C4-2B (cell line): ENCODE data around the gene TOP1.

Experiments
- H3K27ac ChIP-seq: fragments of 450-650 bp; 2 replicates; pipeline ENCODE4 v1.5.1; 2017
- CTCF ChIP-seq: fragments of 450-650 bp; conservative IDR thresholded peaks from 2 replicates; pipeline ENCODE4 v1.5.1; 2017; ENCODE audit warnings: mild to moderate bottlenecking
- ZFX ChIP-seq: fragments of 450-650 bp; IDR thresholded peaks from 2 replicates; pipeline ENCODE4 v1.6.1; 2017

The TOP1 gene

DNA sequence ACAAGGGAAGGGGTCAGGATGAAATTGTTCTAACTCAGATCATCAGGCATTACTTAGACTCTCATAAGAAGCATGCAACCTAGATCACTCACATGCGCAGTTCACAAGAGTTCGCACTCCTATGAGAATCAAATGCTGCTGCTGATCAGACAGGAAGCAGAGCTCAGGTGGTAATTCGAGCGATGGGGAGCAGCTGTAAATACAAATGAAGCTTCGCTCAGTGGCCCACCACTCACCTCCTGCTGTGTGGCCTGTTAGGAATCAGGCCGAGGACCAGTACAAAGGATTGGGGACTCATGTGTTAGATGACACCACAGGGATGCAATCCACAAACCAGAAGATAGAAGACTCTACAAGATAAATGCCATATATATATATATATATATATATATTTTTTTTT lies 31.5 kb upstream of the TOP1 start:
- no peak overlapping the region for H3K27ac ChIP-seq
- no peak for TF ChIP-seq CTCF
- TF ChIP-seq ZFX, result no peak

- no peak overlapping the region for H3K27ac ChIP-seq
These were observed 28.8 kb upstream of the TOP1 start for GRCh38 chr20:40999841-41000240.

GRCh38 chr20:41000628-41001027 lies 28.0 kb upstream of the TOP1 start:
- no peak overlapping the region for H3K27ac ChIP-seq
- TF ChIP-seq ZFX (no peak), CTCF (no peak)

More at GRCh38 chr20:40999841-41000240, 28.8 kb upstream of the TOP1 start:
- no peak for TF ChIP-seq ZFX

- H3K27ac ChIP-seq, result no peak overlapping the region
- TF ChIP-seq ZFX (no peak), CTCF (no peak)
These were observed 27.1 kb upstream of the TOP1 start for GRCh38 chr20:41001497-41001896.

- peak overlapping the region; percentile 79 for H3K27ac ChIP-seq
- TF ChIP-seq CTCF (no peak), ZFX (no peak)
These were observed 25.8 kb upstream of the TOP1 start for GRCh38 chr20:41002842-41003142.

GRCh38 chr20:41003143-41003935 lies 25.3 kb upstream of the TOP1 start:
- H3K27ac ChIP-seq, result peak overlapping the region; percentile 79
- TF ChIP-seq CTCF (no peak), ZFX (no peak)

GRCh38 chr20:41003936-41004294 lies 24.7 kb upstream of the TOP1 start:
- peak overlapping the region; percentile 79 for H3K27ac ChIP-seq

DNA sequence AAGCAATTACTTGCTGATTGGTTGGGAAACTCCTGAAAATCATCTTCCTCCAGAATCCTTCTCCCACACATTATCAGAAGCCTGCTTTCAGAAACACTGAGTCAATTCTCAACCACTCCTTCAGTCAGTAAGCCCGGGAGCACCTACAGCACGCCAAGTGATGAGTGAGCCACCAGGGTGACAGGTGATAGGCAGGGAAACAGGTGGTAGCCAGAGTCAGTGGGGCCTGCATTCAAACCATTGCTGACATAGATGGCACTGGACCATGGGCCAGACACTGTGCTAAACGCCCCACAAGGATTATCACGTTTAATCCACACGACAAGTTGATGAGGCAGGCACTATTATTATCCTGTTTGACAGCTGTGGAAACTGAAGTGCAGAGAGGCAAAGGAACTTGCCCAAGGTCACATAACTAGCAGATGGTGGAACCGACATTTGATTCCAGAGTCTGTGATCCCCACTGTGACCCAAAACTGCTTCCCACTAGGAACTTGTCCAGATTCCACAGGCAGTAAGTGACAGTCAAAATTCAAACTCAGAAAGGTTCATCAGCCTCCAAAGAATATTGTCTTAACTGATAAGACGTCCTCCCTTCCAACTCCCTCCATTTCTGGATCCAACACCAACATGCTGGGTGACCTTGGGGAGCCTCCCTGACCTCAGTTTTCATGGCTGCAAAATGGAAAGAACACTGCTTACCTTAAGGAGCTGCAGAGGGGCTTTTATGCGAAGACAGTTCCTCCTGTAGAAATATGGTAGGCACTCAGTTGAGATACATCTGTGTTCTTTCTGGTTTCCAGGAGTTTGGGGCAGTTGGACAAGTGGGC lies 23.9 kb upstream of the TOP1 start:
- TF ChIP-seq CTCF (no peak), ZFX (no peak)
- peak overlapping the region; percentile 79 for H3K27ac ChIP-seq
